Activated CD4-positive, CD25-positive, alpha-beta regulatory T cell (primary cell): ENCODE data around the gene PCDHGB2.
"Not testable (repeated sequence)": the region's sequence is repeated elsewhere in the genome, so short reads cannot be mapped to it uniquely, and the experiment has no call there.

Experiments
- DNase-seq, 4 experiments: peaks; one replicate each; lab custom pipeline; 2025; lab: John Stamatoyannopoulos, UW

Gene PCDHGB2

DNA sequence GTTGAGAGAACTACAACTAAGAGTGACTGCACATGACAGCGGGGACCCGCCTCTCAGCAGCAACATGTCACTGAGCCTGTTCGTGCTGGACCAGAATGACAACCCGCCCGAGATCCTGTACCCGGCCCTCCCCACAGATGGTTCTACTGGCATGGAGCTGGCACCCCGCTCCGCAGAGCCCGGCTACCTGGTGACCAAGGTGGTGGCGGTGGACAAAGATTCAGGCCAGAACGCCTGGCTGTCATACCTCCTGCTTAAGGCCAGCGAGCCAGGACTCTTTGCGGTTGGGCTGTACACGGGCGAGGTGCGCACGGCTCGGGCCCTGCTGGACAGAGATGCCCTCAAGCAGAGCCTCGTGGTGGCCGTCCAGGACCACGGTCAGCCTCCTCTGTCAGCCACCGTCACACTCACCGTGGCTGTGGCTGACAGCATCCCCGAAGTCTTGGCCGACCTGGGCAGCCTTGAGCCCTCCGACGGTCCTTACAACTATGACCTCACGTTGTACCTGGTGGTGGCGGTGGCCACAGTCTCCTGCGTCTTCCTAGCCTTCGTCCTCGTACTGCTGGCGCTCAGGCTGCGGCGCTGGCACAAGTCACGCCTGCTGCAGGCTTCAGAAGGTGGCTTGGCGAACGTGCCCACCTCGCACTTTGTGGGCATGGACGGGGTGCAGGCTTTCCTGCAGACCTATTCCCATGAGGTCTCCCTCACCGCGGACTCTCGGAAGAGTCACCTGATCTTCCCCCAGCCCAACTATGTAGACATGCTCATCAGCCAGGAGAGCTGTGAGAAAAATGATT is 24.9 kb downstream of the PCDHGB2 start:
- DNase-seq: no peak

DNA sequence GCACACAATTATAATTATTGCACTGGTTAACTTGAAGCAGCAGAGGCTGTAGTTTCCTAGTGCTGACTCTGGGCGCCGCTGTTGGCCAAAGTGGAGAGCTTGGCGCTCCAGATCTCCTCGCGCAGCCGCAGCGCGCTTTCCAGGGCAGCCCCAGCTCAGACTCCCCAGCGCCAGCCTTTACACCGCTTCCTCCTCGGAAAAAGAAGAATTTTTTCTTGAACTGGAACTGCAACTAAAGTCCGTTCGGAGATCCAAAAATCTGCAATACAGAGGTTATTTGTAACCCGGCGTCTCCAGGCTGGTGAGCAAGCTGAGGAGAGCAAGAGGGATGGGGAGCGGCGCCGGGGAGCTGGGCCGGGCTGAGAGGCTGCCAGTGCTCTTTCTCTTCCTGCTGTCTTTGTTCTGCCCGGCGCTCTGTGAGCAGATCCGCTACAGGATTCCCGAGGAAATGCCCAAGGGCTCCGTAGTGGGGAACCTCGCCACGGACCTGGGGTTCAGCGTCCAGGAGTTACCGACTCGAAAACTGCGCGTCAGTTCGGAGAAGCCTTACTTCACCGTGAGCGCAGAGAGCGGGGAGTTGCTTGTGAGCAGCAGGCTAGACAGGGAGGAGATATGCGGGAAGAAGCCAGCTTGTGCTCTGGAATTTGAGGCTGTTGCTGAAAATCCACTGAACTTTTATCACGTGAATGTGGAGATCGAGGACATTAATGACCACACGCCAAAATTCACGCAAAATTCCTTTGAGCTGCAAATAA is 27.9 kb downstream of the PCDHGB2 start, which contains the start of gene PCDHGB4:
Gene PCDHGB4 (plus strand): TSS at position 142 of the 755 bp plus-strand sequence. CDS start 187 bp downstream, at position 329.
- not testable (repeated sequence) for DNase-seq

DNA sequence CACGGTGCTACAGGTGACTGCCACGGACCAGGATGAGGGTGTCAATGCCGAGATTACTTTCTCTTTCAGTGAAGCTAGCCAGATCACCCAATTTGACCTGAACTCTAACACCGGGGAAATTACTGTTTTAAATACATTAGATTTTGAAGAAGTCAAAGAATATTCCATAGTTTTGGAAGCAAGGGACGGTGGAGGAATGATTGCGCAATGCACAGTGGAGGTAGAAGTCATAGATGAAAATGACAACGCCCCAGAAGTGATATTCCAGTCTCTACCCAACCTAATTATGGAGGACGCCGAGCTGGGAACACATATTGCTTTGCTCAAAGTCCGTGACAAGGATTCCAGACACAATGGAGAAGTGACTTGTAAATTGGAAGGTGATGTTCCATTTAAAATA is 28.9 kb downstream of the PCDHGB2 start:
- no peak for DNase-seq

DNA sequence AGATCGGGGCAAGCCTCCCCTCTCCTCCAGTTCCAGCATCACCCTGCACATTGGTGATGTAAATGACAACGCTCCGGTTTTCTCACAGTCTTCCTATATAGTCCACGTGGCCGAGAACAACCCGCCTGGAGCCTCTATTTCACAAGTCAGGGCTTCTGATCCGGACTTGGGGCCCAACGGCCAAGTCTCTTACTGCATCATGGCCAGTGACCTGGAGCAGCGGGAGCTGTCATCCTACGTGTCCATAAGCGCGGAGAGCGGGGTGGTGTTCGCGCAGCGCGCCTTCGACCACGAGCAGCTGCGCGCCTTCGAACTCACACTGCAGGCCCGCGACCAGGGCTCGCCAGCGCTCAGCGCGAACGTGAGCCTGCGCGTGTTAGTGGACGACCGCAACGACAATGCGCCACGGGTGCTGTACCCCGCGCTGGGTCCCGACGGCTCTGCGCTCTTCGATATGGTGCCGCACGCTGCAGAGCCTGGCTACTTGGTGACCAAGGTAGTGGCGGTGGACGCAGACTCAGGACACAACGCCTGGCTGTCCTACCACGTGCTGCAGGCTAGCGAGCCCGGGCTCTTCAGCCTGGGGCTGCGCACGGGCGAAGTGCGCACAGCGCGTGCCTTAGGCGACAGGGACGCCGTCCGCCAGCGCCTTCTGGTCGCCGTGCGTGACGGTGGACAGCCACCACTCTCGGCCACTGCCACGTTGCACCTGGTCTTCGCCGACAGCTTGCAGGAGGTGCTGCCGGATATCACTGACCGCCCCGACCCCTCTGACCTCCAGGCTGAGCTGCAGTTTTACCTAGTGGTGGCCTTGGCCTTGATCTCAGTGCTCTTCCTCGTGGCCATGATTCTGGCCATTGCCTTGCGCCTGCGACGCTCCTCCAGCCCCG is 29.6 kb downstream of the PCDHGB2 start:
- DNase-seq: no peak

DNA sequence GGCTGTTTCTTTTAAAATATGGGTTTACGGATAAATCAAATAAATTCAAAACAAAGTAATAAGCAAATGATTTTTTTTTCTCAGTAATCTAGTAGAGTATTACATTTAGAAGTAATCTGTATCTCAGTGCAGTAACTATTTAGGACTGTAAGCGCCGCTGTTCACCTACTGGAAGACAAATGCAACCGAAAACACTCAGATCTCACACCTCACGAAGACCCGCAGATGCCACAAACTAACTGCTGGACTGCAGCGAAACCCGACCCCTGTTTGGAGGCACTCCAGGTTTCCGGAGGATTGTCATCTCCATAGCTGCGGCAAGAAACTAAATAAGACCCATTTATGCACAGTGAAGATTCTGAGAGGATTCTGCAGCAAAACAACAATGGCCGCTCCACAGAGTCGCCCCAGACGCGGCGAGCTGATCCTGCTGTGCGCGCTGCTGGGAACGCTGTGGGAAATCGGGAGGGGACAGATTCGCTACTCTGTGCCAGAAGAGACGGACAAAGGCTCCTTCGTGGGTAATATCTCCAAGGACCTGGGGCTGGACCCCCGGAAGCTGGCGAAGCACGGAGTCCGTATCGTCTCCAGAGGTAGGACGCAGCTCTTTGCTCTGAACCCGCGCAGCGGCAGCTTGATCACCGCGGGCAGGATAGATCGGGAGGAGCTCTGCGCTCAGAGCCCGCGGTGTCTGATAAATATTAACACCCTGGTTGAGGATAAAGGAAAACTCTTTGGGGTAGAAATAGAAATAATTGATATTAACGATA is 32.8 kb downstream of the PCDHGB2 start, which contains the start of gene PCDHGA8:
Gene PCDHGA8 (plus strand): TSS at position 205 of the 770 bp plus-strand sequence. CDS start 181 bp downstream, at position 386.
- no peak for DNase-seq

DNA sequence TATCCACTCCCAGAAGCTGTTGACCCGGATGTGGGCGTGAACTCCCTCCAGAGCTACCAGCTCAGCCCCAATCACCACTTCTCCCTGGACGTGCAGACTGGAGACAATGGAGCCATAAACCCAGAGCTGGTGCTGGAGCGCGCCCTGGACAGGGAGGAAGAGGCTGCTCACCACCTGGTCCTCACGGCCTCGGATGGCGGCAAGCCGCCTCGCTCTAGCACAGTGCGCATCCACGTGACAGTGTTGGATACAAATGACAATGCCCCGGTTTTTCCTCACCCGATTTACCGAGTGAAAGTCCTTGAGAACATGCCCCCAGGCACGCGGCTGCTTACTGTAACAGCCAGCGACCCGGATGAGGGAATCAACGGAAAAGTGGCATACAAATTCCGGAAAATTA is 33.5 kb downstream of the PCDHGB2 start:
- DNase-seq: no peak

DNA sequence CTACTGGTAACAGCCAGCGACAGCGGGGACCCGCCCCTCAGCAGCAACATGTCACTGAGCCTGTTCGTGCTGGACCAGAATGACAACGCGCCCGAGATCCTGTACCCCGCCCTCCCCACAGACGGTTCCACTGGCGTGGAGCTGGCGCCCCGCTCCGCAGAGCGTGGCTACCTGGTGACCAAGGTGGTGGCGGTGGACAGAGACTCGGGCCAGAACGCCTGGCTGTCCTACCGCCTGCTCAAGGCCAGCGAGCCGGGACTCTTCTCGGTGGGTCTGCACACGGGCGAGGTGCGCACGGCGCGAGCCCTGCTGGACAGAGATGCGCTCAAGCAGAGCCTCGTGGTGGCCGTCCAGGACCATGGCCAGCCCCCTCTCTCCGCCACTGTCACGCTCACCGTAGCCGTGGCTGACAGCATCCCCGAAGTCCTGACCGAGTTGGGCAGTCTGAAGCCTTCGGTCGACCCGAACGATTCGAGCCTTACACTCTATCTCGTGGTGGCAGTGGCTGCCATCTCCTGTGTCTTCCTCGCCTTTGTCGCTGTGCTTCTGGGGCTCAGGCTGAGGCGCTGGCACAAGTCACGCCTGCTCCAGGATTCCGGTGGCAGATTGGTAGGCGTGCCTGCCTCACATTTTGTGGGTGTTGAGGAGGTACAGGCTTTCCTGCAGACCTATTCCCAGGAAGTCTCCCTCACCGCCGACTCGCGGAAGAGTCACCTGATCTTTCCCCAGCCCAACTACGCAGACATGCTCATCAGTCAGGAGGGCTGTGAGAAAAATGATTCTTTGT is 34.8 kb downstream of the PCDHGB2 start:
- DNase-seq: not testable (repeated sequence)

DNA sequence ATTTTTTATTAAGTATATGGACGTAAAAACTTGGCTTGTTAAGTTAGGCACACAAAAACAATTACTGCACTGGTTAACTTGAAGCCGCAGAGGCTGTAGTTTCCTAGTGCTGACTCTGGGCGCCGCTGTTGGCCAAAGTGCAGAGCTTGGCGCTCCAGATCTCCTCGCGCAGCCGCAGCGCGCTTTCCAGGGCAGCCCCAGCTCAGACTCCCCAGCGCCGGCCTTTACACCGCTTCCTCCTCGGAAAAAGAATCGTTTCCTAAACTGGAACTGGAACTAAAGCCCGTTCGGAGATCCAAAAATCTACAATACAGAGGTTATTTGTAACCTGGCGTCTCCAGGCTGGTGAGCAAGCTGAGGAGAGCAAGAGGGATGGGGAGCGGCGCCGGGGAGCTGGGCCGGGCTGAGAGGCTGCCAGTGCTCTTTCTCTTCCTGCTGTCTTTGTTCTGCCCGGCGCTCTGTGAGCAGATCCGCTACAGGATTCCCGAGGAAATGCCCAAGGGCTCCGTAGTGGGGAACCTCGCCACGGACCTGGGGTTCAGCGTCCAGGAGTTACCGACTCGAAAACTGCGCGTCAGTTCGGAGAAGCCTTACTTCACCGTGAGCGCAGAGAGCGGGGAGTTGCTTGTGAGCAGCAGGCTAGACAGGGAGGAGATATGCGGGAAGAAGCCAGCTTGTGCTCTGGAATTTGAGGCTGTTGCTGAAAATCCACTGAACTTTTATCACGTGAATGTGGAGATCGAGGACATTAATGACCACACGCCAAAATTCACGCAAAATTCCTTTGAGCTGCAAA is 38.2 kb downstream of the PCDHGB2 start, which contains the start of gene PCDHGB5:
Gene PCDHGB5 (plus strand): TSS at position 192 of the 796 bp plus-strand sequence. CDS start 181 bp downstream, at position 373.
- DNase-seq: not testable (repeated sequence)

DNA sequence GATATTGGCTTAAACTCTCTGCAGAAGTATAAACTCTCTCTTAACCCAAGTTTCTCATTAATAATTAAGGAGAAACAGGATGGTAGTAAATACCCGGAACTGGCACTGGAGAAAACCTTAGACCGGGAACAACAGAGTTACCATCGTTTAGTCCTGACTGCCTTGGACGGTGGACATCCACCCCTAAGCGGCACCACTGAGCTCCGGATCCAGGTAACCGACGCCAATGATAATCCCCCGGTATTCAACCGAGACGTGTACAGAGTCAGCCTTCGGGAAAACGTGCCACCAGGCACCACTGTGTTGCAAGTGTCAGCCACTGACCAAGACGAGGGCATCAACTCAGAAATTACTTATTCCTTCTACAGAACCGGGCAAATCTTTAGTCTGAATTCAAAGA is 38.8 kb downstream of the PCDHGB2 start:
- no peak for DNase-seq

DNA sequence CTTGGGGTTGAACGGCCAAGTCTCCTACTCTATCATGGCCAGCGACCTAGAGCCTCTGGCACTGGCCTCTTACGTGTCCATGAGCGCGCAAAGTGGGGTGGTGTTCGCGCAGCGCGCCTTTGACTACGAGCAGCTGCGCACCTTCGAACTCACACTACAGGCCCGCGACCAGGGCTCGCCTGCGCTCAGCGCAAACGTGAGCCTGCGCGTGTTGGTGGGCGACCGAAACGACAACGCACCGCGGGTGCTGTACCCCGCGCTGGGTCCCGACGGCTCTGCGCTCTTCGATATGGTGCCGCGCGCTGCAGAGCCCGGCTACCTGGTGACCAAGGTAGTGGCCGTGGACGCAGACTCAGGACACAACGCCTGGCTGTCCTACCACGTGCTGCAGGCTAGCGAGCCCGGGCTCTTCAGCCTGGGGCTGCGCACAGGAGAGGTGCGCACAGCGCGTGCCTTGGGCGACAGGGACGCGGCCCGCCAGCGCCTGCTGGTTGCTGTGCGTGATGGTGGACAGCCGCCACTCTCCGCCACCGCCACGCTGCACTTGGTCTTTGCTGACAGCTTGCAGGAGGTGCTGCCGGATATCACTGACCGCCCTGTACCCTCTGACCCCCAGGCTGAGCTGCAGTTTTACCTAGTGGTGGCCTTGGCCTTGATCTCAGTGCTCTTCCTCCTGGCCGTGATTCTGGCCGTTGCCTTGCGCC is 39.9 kb downstream of the PCDHGB2 start:
- no peak for DNase-seq

DNA sequence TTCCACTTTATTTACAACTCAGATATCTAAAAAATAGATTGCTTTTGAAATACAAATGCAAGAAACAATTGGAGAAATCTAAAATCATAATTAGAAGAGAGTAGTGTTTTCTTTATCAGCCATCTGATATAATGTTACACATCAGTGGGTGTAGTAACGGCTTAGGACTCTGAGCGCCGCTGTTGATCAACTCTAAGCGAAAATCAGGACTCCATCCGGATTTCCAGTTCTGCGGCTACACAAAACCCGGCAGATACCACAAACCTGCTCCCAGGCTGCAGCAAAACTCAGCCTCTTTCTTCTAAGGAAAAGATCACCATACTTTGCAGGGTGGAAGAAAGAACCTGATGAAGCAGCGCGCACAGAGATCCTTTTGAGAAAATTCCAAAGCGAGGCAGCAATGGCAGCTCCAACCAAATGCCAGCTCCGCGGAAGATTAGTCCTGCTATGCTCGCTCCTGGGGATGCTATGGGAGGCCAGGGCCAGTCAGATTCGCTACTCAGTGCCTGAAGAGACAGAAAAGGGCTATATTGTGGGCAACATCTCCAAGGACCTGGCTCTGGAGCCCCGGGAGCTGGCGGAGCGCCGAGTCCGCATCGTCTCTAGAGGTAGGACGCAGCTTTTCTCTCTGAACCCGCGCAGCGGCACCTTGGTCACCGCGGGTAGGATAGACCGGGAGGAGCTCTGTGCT is 42.9 kb downstream of the PCDHGB2 start, which contains the start of gene PCDHGA9:
Gene PCDHGA9 (plus strand): TSS at position 226 of the 691 bp plus-strand sequence. CDS start 175 bp downstream, at position 401.
- no peak for DNase-seq

DNA sequence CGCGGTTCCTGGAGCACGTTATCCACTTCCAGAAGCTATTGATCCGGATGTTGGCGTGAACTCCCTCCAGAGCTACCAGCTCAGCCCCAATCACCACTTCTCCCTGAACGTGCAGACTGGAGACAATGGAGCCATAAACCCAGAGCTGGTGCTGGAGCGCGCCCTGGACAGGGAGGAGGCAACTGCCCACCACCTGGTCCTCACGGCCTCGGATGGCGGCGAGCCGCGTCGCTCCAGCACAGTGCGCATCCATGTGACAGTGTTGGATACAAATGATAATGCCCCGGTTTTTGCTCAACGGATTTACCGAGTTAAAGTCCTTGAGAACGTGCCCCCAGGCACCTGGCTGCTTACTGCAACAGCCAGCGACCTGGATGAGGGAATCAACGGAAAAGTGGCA is 43.6 kb downstream of the PCDHGB2 start:
- DNase-seq: no peak

DNA sequence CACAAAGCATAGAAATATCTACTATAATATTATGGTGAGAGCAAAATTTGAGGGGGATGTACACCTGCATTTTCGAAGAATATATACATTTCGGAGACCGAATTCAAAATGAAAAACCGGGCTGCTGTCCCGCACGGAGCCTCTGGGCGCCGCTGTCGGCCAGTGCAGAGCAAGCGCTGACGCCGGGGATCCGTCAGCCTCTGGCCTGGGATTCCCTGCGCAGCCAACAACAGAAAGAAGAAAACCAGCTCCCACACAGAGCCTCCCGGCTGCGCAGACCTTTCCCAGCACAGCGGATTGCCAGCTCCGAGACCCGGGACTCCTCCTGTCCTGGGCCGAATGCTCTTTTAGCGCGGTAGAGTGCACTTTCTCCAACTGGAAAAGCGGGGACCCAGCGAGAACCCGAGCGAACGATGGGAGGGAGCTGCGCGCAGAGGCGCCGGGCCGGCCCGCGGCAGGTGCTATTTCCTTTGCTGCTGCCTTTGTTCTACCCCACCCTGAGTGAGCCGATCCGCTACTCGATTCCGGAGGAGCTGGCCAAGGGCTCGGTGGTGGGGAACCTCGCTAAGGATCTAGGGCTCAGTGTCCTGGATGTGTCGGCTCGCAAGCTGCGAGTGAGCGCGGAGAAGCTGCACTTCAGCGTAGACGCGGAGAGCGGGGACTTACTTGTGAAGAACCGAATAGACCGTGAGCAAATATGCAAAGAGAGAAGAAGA is 48.2 kb downstream of the PCDHGB2 start, which contains the start of gene PCDHGB6:
Gene PCDHGB6 (plus strand): TSS at position 232 of the 716 bp plus-strand sequence. CDS start 182 bp downstream, at position 414.
- DNase-seq: not testable (repeated sequence)

DNA sequence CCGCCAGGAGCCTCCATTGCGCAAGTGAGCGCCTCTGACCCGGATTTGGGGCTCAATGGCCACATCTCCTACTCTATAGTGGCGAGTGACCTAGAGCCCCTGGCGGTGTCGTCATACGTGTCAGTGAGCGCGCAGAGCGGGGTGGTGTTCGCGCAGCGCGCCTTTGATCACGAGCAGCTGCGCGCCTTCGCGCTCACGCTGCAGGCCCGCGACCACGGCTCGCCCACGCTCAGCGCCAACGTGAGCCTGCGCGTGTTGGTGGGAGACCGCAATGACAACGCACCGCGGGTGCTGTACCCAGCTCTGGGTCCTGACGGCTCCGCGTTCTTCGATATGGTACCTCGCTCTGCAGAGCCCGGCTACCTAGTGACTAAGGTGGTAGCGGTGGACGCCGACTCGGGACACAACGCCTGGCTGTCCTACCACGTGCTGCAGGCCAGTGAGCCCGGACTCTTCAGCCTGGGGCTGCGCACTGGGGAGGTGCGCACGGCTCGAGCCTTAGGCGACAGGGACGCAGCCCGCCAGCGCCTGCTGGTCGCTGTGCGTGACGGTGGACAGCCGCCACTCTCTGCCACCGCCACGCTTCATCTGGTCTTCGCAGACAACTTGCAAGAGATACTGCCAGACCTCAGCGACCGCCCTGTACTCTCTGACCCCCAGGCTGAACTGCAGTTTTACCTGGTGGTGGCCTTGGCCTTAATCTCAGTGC is 50.0 kb downstream of the PCDHGB2 start:
- DNase-seq: no peak

DNA sequence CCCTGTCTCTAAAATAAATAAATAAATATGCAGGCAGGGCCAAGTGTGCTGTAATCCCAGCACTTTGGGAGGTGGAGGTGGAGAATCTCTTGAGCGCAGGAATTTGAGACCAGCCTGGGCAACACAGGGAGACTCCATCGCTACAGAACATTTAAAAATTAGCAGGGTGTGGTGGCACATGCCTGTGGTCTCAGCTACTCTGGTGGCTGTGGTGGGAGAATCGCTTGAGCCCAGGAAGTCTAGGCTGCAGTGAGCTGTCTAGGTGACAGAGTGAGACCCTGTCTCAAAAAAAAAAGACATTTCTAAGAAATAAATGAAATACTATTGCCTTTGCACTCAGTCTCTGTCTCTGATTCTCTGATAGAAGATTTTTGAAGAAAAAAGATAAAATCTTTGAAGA is 51.8 kb downstream of the PCDHGB2 start:
- no peak for DNase-seq
